HepG2 (cell line): ENCODE measurements around the gene C4orf36.

Experiments
- ASH2L ChIP-seq: fragments of 300-600, 200-600 bp; sonication (generic); IDR thresholded peaks from 2 replicates; pipeline ENCODE4 v1.7.0; 2017; ENCODE audit warnings: low read depth, mild to moderate bottlenecking, moderate library complexity, mixed read lengths, low read length; ENCODE audit not compliant: insufficient read length
- FOSL2 ChIP-seq: sonication (generic); formaldehyde crosslinking; IDR thresholded peaks from 2 replicates; pipeline ENCODE4 v1.4.0; 2020; ENCODE audit warnings: missing genetic modification reagents
- FOXK2 ChIP-seq: fragments of 450-650 bp; IDR thresholded peaks from 2 replicates; pipeline ENCODE4 v1.6.1; 2016
- POLR2A ChIP-seq, 2 experiments: IDR thresholded peaks; 2 replicates each; pipeline ENCODE4 v1.6.1; 2011; ENCODE audit warnings: low read depth in 2 of 2, low read length in 2 of 2, mild to moderate bottlenecking in 1 of 2, moderate library complexity in 1 of 2; ENCODE audit not compliant: insufficient read depth in 1 of 2
- SMARCC2 ChIP-seq: fragments of 450-650 bp; IDR thresholded peaks from 2 replicates; pipeline ENCODE4 v1.6.1; 2017; ENCODE audit warnings: antibody characterized with exemption, mild to moderate bottlenecking
- ZBTB20 ChIP-seq: sonication (generic); formaldehyde crosslinking; IDR thresholded peaks from 2 replicates; pipeline ENCODE4 v1.8.1; 2023; ENCODE audit warnings: missing genetic modification reagents, low read depth, mild to moderate bottlenecking, borderline replicate concordance
- ZNF225 ChIP-seq: sonication (generic); formaldehyde crosslinking; IDR thresholded peaks from 2 replicates; pipeline ENCODE4 v1.4.0; 2020; ENCODE audit warnings: mild to moderate bottlenecking, missing genetic modification reagents
- ZNF232 ChIP-seq: sonication (generic); formaldehyde crosslinking; IDR thresholded peaks from 2 replicates; pipeline ENCODE4 v1.4.0; 2020; ENCODE audit warnings: missing genetic modification reagents, borderline replicate concordance
- TF ChIP-seq, protein P1 (sequence below): sonication (generic); formaldehyde crosslinking; IDR thresholded peaks from 2 replicates; pipeline ENCODE4 v1.4.0; 2020; ENCODE audit warnings: missing genetic modification reagents
- TF ChIP-seq, protein P2 (sequence below): sonication (generic); formaldehyde crosslinking; IDR thresholded peaks from 2 replicates; pipeline ENCODE4 v1.4.0; 2020; ENCODE audit warnings: missing genetic modification reagents, borderline replicate concordance
- TF ChIP-seq, protein P3 (sequence below): sonication (generic); formaldehyde crosslinking; IDR thresholded peaks from one replicate; pipeline ENCODE4 v1.5.1; 2020; ENCODE audit warnings: mild to moderate bottlenecking, missing genetic modification reagents; ENCODE audit errors: not compliant biosample characterization

DNA sequence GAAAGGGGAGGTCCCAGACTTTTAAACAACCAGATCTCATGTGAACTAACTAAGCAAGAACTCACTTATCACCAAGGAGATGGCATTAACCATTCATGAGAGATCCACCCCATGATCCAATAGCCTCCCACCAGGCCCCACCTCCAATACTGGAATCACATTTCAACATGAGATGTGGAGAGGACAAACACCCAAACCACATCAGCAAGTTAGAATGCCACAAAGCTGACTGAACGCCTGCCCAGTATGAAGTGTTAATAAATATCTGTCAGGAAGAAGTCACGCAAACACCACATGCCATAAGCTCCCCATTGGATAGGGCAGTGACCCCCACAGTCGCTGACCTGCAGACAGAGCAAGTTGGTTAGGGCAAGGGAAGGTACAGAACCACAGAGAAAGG lies 57.3 kb downstream of the C4orf36 start:
- TF ChIP-seq ZBTB20 (no peak), ZNF225 (CRISPR knock-in tag) (no peak), SMARCC2 (no peak), FOXK2 (no peak), FOSL2 (CRISPR knock-in tag) (no peak), POLR2A (IDR thresholded peaks at IDR 0.05; ENCODE audit: insufficient read depth in 1 of 2, low read depth in 2 of 2, low read length in 2 of 2) (no peak), ZNF232 (CRISPR knock-in tag) (no peak), ASH2L (no peak)
- TF ChIP-seq, protein P1, sequence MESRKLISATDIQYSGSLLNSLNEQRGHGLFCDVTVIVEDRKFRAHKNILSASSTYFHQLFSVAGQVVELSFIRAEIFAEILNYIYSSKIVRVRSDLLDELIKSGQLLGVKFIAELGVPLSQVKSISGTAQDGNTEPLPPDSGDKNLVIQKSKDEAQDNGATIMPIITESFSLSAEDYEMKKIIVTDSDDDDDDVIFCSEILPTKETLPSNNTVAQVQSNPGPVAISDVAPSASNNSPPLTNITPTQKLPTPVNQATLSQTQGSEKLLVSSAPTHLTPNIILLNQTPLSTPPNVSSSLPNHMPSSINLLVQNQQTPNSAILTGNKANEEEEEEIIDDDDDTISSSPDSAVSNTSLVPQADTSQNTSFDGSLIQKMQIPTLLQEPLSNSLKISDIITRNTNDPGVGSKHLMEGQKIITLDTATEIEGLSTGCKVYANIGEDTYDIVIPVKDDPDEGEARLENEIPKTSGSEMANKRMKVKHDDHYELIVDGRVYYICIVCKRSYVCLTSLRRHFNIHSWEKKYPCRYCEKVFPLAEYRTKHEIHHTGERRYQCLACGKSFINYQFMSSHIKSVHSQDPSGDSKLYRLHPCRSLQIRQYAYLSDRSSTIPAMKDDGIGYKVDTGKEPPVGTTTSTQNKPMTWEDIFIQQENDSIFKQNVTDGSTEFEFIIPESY (CRISPR knock-in tag), result no peak
- TF ChIP-seq, protein P2, sequence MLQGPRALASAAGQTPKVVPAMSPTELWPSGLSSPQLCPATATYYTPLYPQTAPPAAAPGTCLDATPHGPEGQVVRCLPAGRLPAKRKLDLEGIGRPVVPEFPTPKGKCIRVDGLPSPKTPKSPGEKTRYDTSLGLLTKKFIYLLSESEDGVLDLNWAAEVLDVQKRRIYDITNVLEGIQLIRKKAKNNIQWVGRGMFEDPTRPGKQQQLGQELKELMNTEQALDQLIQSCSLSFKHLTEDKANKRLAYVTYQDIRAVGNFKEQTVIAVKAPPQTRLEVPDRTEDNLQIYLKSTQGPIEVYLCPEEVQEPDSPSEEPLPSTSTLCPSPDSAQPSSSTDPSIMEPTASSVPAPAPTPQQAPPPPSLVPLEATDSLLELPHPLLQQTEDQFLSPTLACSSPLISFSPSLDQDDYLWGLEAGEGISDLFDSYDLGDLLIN, result no peak
- TF ChIP-seq, protein P3, sequence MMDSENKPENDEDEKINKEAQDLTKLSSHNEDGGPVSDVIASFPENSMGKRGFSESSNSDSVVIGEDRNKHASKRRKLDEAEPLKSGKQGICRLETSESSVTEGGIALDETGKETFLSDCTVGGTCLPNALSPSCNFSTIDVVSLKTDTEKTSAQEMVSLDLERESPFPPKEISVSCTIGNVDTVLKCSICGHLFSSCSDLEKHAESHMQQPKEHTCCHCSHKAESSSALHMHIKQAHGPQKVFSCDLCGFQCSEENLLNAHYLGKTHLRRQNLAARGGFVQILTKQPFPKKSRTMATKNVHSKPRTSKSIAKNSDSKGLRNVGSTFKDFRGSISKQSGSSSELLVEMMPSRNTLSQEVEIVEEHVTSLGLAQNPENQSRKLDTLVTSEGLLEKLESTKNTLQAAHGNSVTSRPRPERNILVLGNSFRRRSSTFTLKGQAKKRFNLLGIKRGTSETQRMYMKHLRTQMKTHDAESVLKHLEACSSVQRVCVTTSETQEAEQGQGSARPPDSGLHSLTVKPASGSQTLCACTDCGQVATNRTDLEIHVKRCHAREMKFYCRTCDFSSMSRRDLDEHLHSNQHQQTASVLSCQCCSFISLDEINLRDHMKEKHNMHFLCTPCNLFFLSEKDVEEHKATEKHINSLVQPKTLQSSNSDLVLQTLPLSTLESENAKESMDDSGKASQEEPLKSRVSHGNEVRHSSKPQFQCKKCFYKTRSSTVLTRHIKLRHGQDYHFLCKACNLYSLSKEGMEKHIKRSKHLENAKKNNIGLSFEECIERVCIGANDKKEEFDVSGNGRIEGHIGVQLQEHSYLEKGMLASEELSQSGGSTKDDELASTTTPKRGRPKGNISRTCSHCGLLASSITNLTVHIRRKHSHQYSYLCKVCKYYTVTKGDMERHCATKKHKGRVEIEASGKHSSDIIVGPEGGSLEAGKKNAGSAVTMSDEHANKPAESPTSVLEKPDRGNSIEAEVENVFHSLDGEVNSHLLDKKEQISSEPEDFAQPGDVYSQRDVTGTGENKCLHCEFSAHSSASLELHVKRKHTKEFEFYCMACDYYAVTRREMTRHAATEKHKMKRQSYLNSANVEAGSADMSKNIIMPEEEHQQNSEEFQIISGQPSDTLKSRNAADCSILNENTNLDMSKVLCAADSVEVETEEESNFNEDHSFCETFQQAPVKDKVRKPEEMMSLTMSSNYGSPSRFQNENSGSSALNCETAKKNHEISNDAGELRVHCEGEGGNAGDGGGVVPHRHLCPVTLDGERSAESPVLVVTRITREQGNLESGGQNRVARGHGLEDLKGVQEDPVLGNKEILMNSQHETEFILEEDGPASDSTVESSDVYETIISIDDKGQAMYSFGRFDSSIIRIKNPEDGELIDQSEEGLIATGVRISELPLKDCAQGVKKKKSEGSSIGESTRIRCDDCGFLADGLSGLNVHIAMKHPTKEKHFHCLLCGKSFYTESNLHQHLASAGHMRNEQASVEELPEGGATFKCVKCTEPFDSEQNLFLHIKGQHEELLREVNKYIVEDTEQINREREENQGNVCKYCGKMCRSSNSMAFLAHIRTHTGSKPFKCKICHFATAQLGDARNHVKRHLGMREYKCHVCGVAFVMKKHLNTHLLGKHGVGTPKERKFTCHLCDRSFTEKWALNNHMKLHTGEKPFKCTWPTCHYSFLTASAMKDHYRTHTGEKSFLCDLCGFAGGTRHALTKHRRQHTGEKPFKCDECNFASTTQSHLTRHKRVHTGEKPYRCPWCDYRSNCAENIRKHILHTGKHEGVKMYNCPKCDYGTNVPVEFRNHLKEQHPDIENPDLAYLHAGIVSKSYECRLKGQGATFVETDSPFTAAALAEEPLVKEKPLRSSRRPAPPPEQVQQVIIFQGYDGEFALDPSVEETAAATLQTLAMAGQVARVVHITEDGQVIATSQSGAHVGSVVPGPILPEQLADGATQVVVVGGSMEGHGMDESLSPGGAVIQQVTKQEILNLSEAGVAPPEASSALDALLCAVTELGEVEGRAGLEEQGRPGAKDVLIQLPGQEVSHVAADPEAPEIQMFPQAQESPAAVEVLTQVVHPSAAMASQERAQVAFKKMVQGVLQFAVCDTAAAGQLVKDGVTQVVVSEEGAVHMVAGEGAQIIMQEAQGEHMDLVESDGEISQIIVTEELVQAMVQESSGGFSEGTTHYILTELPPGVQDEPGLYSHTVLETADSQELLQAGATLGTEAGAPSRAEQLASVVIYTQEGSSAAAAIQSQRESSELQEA (CRISPR knock-in tag), result no peak
